ENCODE results near the gene IQCN.

Gene IQCN

GRCh38 chr19:18284712-18285360, 10.6 kb upstream of the IQCN start:
- H3K36me3 ChIP-seq (ENCODE audit: insufficient read depth, low read length): no peaks in the 10 kb centered on the region
- H3K9ac ChIP-seq (ENCODE audit: low read depth, low read length): no peak overlapping the region
- no peaks in the 10 kb centered on the region for H3K9me3 ChIP-seq (ENCODE audit: control insufficient read depth, insufficient read depth, low read length)
- H3K4me1 ChIP-seq (ENCODE audit: insufficient read depth, low read length): peaks cover 5% of the 10 kb centered on the region; the same call in 1 of the 2 replicates

- Histone ChIP-seq H3K9ac (ENCODE audit: low read depth, low read length) (no peak overlapping the region), H3K4me1 (ENCODE audit: insufficient read depth, low read length) (peaks cover 4% of the 10 kb centered on the region; the same call in 1 of the 2 replicates), H3K36me3 (ENCODE audit: insufficient read depth, low read length) (peaks cover 6% of the 10 kb centered on the region), H3K9me3 (ENCODE audit: control insufficient read depth, insufficient read depth, low read length) (no peaks in the 10 kb centered on the region)
Measured at GRCh38 chr19:18283338-18283737, 9.1 kb upstream of the IQCN start.

- no peaks in the 10 kb centered on the region for H3K9me3 ChIP-seq (ENCODE audit: control insufficient read depth, insufficient read depth, low read length)
- H3K36me3 ChIP-seq (ENCODE audit: insufficient read depth, low read length): peaks cover 6% of the 10 kb centered on the region
- peak overlapping the region; percentile 71 for H3K9ac ChIP-seq (ENCODE audit: low read depth, low read length)
- peaks cover 8% of the 10 kb centered on the region; the same call in 1 of the 2 replicates for H3K4me1 ChIP-seq (ENCODE audit: insufficient read depth, low read length)
Measured at GRCh38 chr19:18282788-18283141, 8.5 kb upstream of the IQCN start.

- Histone ChIP-seq H3K36me3 (ENCODE audit: insufficient read depth, low read length) (peaks cover 6% of the 10 kb centered on the region), H3K9me3 (ENCODE audit: control insufficient read depth, insufficient read depth, low read length) (no peaks in the 10 kb centered on the region), H3K9ac (ENCODE audit: low read depth, low read length) (peak overlapping the region; percentile 71), H3K4me1 (ENCODE audit: insufficient read depth, low read length) (peaks cover 8% of the 10 kb centered on the region; the same call in 1 of the 2 replicates)
Measured at GRCh38 chr19:18282021-18282787, 8.0 kb upstream of the IQCN start.

- H3K4me1 ChIP-seq (ENCODE audit: insufficient read depth, low read length): 0 out of 2 replicates have a peak, but pooled peaks cover 4% of the 10 kb centered on the region
- H3K9ac ChIP-seq (ENCODE audit: low read depth, low read length): peak within 1 kb of the TSS; percentile 91
- H3K36me3 ChIP-seq (ENCODE audit: insufficient read depth, low read length): peaks cover 6% of the 10 kb centered on the region
- no peaks in the 10 kb centered on the region for H3K9me3 ChIP-seq (ENCODE audit: control insufficient read depth, insufficient read depth, low read length)
Measured at GRCh38 chr19:18281082-18282020, 7.1 kb upstream of the IQCN start, which contains the start of gene JUND. Gene JUND (minus strand): TSS chr19:18281622. CDS start chr19:18281484, 138 bp downstream.

GRCh38 chr19:18280247-18281081, 6.2 kb upstream of the IQCN start:
- Histone ChIP-seq H3K4me1 (ENCODE audit: insufficient read depth, low read length) (0 out of 2 replicates have a peak, but pooled peaks cover 4% of the 10 kb centered on the region), H3K36me3 (ENCODE audit: insufficient read depth, low read length) (peaks cover 6% of the 10 kb centered on the region), H3K9me3 (ENCODE audit: control insufficient read depth, insufficient read depth, low read length) (no peaks in the 10 kb centered on the region), H3K9ac (ENCODE audit: low read depth, low read length) (peak overlapping the region; percentile 91)

- H3K36me3 ChIP-seq (ENCODE audit: insufficient read depth, low read length): peaks cover 6% of the 10 kb centered on the region
Measured at GRCh38 chr19:18279516-18280246, 5.4 kb upstream of the IQCN start.

GRCh38 chr19:18279266-18279515, 4.9 kb upstream of the IQCN start:
- Histone ChIP-seq H3K36me3 (ENCODE audit: insufficient read depth, low read length) (peaks cover 6% of the 10 kb centered on the region), H3K9ac (ENCODE audit: low read depth, low read length) (peak overlapping the region; percentile 91), H3K4me1 (ENCODE audit: insufficient read depth, low read length) (peaks cover 8% of the 10 kb centered on the region; the same call in 1 of the 2 replicates)

More at GRCh38 chr19:18279516-18280246, 5.4 kb upstream of the IQCN start:
- Histone ChIP-seq H3K9ac (ENCODE audit: low read depth, low read length) (peak overlapping the region; percentile 91), H3K4me1 (ENCODE audit: insufficient read depth, low read length) (peaks cover 8% of the 10 kb centered on the region; the same call in 1 of the 2 replicates), H3K9me3 (ENCODE audit: control insufficient read depth, insufficient read depth, low read length) (no peaks in the 10 kb centered on the region)

GRCh38 chr19:18278521-18279265, 4.4 kb upstream of the IQCN start:
- peak overlapping the region; percentile 91 for H3K9ac ChIP-seq (ENCODE audit: low read depth, low read length)
- H3K36me3 ChIP-seq (ENCODE audit: insufficient read depth, low read length): peaks cover 6% of the 10 kb centered on the region
- H3K4me1 ChIP-seq (ENCODE audit: insufficient read depth, low read length): peaks cover 8% of the 10 kb centered on the region; the same call in 1 of the 2 replicates
- no peaks in the 10 kb centered on the region for H3K9me3 ChIP-seq (ENCODE audit: control insufficient read depth, insufficient read depth, low read length)

More at GRCh38 chr19:18279266-18279515, 4.9 kb upstream of the IQCN start:
- no peaks in the 10 kb centered on the region for H3K9me3 ChIP-seq (ENCODE audit: control insufficient read depth, insufficient read depth, low read length)

- peaks cover 6% of the 10 kb centered on the region for H3K36me3 ChIP-seq (ENCODE audit: insufficient read depth, low read length)
- no peaks in the 10 kb centered on the region for H3K9me3 ChIP-seq (ENCODE audit: control insufficient read depth, insufficient read depth, low read length)
- peaks cover 8% of the 10 kb centered on the region; the same call in 1 of the 2 replicates for H3K4me1 ChIP-seq (ENCODE audit: insufficient read depth, low read length)
- H3K9ac ChIP-seq (ENCODE audit: low read depth, low read length): no peak overlapping the region
Measured at GRCh38 chr19:18274781-18275356, 617 bp upstream of the IQCN start.

GRCh38 chr19:18273561-18274218, 562 bp downstream of the IQCN start:
- Histone ChIP-seq H3K36me3 (ENCODE audit: insufficient read depth, low read length) (peaks cover under 1% of the 10 kb centered on the region), H3K9ac (ENCODE audit: low read depth, low read length) (no peak overlapping the region), H3K4me1 (ENCODE audit: insufficient read depth, low read length) (peaks cover 8% of the 10 kb centered on the region; the same call in 1 of the 2 replicates), H3K9me3 (ENCODE audit: control insufficient read depth, insufficient read depth, low read length) (no peaks in the 10 kb centered on the region)

- Histone ChIP-seq H3K36me3 (ENCODE audit: insufficient read depth, low read length) (no peaks in the 10 kb centered on the region; the same call in 1 of the 2 replicates), H3K9ac (ENCODE audit: low read depth, low read length) (no peak overlapping the region), H3K9me3 (ENCODE audit: control insufficient read depth, insufficient read depth, low read length) (no peaks in the 10 kb centered on the region)
Measured at GRCh38 chr19:18271433-18271841, 2.8 kb downstream of the IQCN start.

More at GRCh38 chr19:18271433-18271841, 2.8 kb downstream of the IQCN start:
- H3K4me1 ChIP-seq (ENCODE audit: insufficient read depth, low read length): peaks cover 3% of the 10 kb centered on the region; the same call in 1 of the 2 replicates
